Immature natural killer cell (primary cell): ENCODE results near the gene ZFYVE28. TPM values are rescaled to one million over a fixed set of nuclear protein-coding genes. Genes with fewer than 3 reads are reported as not detected.
"Not testable (repeated sequence)": the region's sequence is repeated elsewhere in the genome, so short reads cannot be mapped to it uniquely, and the experiment has no call there.

Source experiments
- DNase-seq, 3 donors: peaks; one replicate each; pipeline ENCODE4 v3.0.0; 2022; ENCODE audit warnings: mixed read lengths in 1 of 3
- H3K27ac Mint-ChIP-seq, 6 donors: one replicate each; pipeline ENCODE4 v1.8.0; 2020; ENCODE audit warnings: mixed read lengths in 6 of 6, mild to moderate bottlenecking in 5 of 6, inconsistent platforms in 4 of 6, moderate library complexity in 3 of 6
- H3K27me3 Mint-ChIP-seq, 3 donors: one replicate each; pipeline ENCODE4 v1.8.0; 2020 to 2021; ENCODE audit warnings: low read depth in 3 of 3, mild to moderate bottlenecking in 3 of 3, mixed read lengths in 3 of 3, moderate library complexity in 3 of 3, inconsistent platforms in 1 of 3
- H3K36me3 Mint-ChIP-seq, 3 donors: one replicate each; pipeline ENCODE4 v1.8.0; 2020; ENCODE audit warnings: mixed read lengths in 3 of 3, inconsistent platforms in 2 of 3, mild to moderate bottlenecking in 2 of 3
- H3K4me1 Mint-ChIP-seq, 2 donors: one replicate each; pipeline ENCODE4 v1.8.0; 2020; ENCODE audit warnings: inconsistent platforms in 2 of 2, mild to moderate bottlenecking in 2 of 2, mixed read lengths in 2 of 2, moderate library complexity in 1 of 2
- H3K4me3 Mint-ChIP-seq, 5 donors: one replicate each; pipeline ENCODE4 v1.8.0; 2020; ENCODE audit warnings: mild to moderate bottlenecking in 5 of 5, mixed read lengths in 5 of 5, inconsistent platforms in 3 of 5, moderate library complexity in 3 of 5
- H3K9me3 Mint-ChIP-seq, 6 donors: one replicate each; pipeline ENCODE4 v1.8.0; 2020; ENCODE audit warnings: mild to moderate bottlenecking in 6 of 6, mixed read lengths in 6 of 6, inconsistent platforms in 4 of 6, moderate library complexity in 3 of 6
- polyA plus RNA-seq, 3 donors: library from polyadenylated mRNA; unstranded; fragments of 300-500 nt; fragmentation: Illumina TruSeq; gene quantifications; one replicate each; pipeline ENCODE4 v1.2.3, GENCODE V29; 2021

Gene ZFYVE28
- polyA plus RNA-seq, 3 donors from 2014 or later = 11.9 to 17.5 (median 14.4) TPM

- not testable (repeated sequence) for H3K27me3 Mint-ChIP-seq
These were observed 197.1 kb downstream of the ZFYVE28 start for GRCh38 chr4:2221378-2221777.

GRCh38 chr4:2220016-2220630 is 198.3 kb downstream of the ZFYVE28 start:
- DNase-seq = peak; percentile 67 to 74 (median 69)
- H3K27me3 Mint-ChIP-seq = no peaks in the 10 kb centered on the region
- H3K4me3 Mint-ChIP-seq = no peak overlapping the region
- H3K36me3 Mint-ChIP-seq = peaks cover 0 to 4% (median 0%) of the 10 kb centered on the region in 3 donors
- H3K4me1 Mint-ChIP-seq = peaks cover 3 to 7% of the 10 kb centered on the region in 2 donors
- peak overlapping the region in 5 of 6 donors; percentile 5 to 62 (median 51) for H3K27ac Mint-ChIP-seq
- H3K9me3 Mint-ChIP-seq = peaks cover 0 to 2% (median 0%) of the 10 kb centered on the region in 6 donors

More at GRCh38 chr4:2221378-2221777, 197.1 kb downstream of the ZFYVE28 start:
- not testable (repeated sequence) for H3K27ac Mint-ChIP-seq, H3K36me3 Mint-ChIP-seq, H3K9me3 Mint-ChIP-seq, H3K4me1 Mint-ChIP-seq, H3K4me3 Mint-ChIP-seq, DNase-seq

Other genes starting within 250 kb of the ZFYVE28 start
- 10 to 100 TPM; 12.8 to 21.7 (median 16.5) TPM for gene HAUS3, start 176.5 kb downstream of the ZFYVE28 start, polyA plus RNA-seq
- 1 to 10 TPM in 1 of 3 donors, under 1 TPM in 1, not detected in 1; 0.41 to 1.6 TPM for gene POLN, start 176.5 kb downstream of the ZFYVE28 start, polyA plus RNA-seq
- 10 to 100 TPM; 55.0 to 56.1 (median 55.0) TPM for gene MXD4, start 156.5 kb downstream of the ZFYVE28 start, polyA plus RNA-seq
- not detected for gene CFAP99, start 310 bp upstream of the ZFYVE28 start, polyA plus RNA-seq
- gene RNF4, start 50.5 kb upstream of the ZFYVE28 start, polyA plus RNA-seq = 100 to 1,000 TPM in 1 of 3 donors, 10 to 100 TPM in 2; 48.0 to 116 (median 48.2) TPM
- 1 to 10 TPM in 1 of 3 donors, under 1 TPM in 2; 0.03 to 4.8 (median 0.94) TPM for gene FAM193A, start 118.0 kb upstream of the ZFYVE28 start, polyA plus RNA-seq